ENCODE results near the gene TCF4. TPM values are rescaled to one million over a fixed set of nuclear protein-coding genes. Genes with fewer than 3 reads are reported as not detected.

TCF4 gene
- polyA plus RNA-seq, 1 of the 3 experiments (the other 2 are of a cell fraction): 39.1 TPM

- TF ChIP-seq USF1 (IDR thresholded peaks at IDR 0.05; ENCODE audit: borderline replicate concordance, low read depth) (no peak), EZH2phosphoT487 (IDR thresholded peaks at IDR 0.05; ENCODE audit: borderline replicate concordance, low read depth) (no peak), MXI1 (IDR thresholded peaks at IDR 0.05; ENCODE audit: low read depth, low read length) (no peak), FOXJ3 (CRISPR knock-in tag; IDR thresholded peaks at IDR 0.05) (no peak), EP300 (IDR thresholded peaks at IDR 0.05; ENCODE audit: borderline replicate concordance in 1 of 2, low read depth in 1 of 2, low read length in 1 of 2) (peak in 1 of 2 experiments; percentile 80; a peak in 2 of 4 replicates), TCF12 (IDR thresholded peaks at IDR 0.05) (peak; percentile 91), FOSL2 (IDR thresholded peaks at IDR 0.05; ENCODE audit: borderline replicate concordance, low read depth) (peak; percentile 88), NRF1 (IDR thresholded peaks at IDR 0.05; ENCODE audit: low read depth, low read length) (no peak), RXRA (IDR thresholded peaks at IDR 0.05; ENCODE audit: borderline replicate concordance, low read depth) (peak; percentile 88; the same call in 1 of the 2 replicates), RAD21 (IDR thresholded peaks at IDR 0.05; ENCODE audit: low read length) (peak; percentile 32; the same call in 1 of the 2 replicates), RCOR1 (IDR thresholded peaks at IDR 0.05; ENCODE audit: low read length) (no peak), FOXM1 (IDR thresholded peaks at IDR 0.05; ENCODE audit: low read depth) (no peak), GATA2 (CRISPR knock-in tag; IDR thresholded peaks at IDR 0.05) (no peak)
Measured at GRCh38 chr18:55275039-55275901, 312.7 kb downstream of the TCF4 start (continued).

GRCh38 chr18:55272510-55273243, 315.3 kb downstream of the TCF4 start:
- H3K36me3 ChIP-seq (replicated peaks in 1 of 2; ENCODE audit: control insufficient read depth in 1 of 2, insufficient read depth in 2 of 2, low read length in 1 of 2): peaks cover 79 to 97% of the 10 kb centered on the region in 2 experiments
- WGBS (ENCODE audit: low lambda C conversion rate): 87% methylated on average over 7 of the region's 7 CpGs
- H3K4me2 ChIP-seq: no peak overlapping the region
- H3K9me3 ChIP-seq: no peaks in the 10 kb centered on the region
- no peak for DNase-seq
- TF ChIP-seq FOXM1 (IDR thresholded peaks at IDR 0.05; ENCODE audit: low read depth) (no peak), GATA2 (CRISPR knock-in tag; IDR thresholded peaks at IDR 0.05) (no peak), NFIC (IDR thresholded peaks at IDR 0.05; ENCODE audit: borderline replicate concordance) (no peak), USF1 (IDR thresholded peaks at IDR 0.05; ENCODE audit: borderline replicate concordance, low read depth) (no peak), FOSL2 (IDR thresholded peaks at IDR 0.05; ENCODE audit: borderline replicate concordance, low read depth) (no peak), SMC3 (IDR thresholded peaks at IDR 0.05; ENCODE audit: low read depth, low read length) (no peak), FOXJ3 (CRISPR knock-in tag; IDR thresholded peaks at IDR 0.05) (no peak), REST (IDR thresholded peaks at IDR 0.05; ENCODE audit: low read depth, low read length) (no peak), MAX (IDR thresholded peaks at IDR 0.05; ENCODE audit: low read depth) (no peak), NRF1 (IDR thresholded peaks at IDR 0.05; ENCODE audit: low read depth, low read length) (no peak), JUND (IDR thresholded peaks at IDR 0.05) (no peak), RXRA (IDR thresholded peaks at IDR 0.05; ENCODE audit: borderline replicate concordance, low read depth) (no peak), PBX3 (IDR thresholded peaks at IDR 0.05) (no peak), TEAD4 (IDR thresholded peaks at IDR 0.05; ENCODE audit: borderline replicate concordance, insufficient read depth) (no peak), MEF2A (IDR thresholded peaks at IDR 0.05; ENCODE audit: borderline replicate concordance, low read depth) (no peak)
- ChIA-PET CTCF (interaction anchor here (0.6 to 2.5 kb wide), 4 partner anchors 11 to 100 kb away, joined by 3 to 9 read pairs (median 4); no protein-coding TSS in a partner anchor), POLR2A (no interaction called here)
- peak overlapping the region in 1 of 2 experiments; percentile 50; a peak in 2 of 4 replicates for H3K27ac ChIP-seq (ENCODE audit: low read depth in 2 of 2, low read length in 1 of 2)
- peaks cover 20% of the 10 kb centered on the region for H3F3A ChIP-seq (replicated peaks; ENCODE audit: insufficient read depth)
- no peaks in the 10 kb centered on the region for H3K9me2 ChIP-seq
- H3K79me2 ChIP-seq (ENCODE audit: insufficient read depth): peaks cover 10% of the 10 kb centered on the region
- H3K9ac ChIP-seq: no peak overlapping the region
- H2AFZ ChIP-seq (ENCODE audit: low read depth): no peak overlapping the region
- H3K4me1 ChIP-seq (ENCODE audit: control insufficient read depth in 1 of 2, insufficient read depth in 2 of 2, low read depth in 1 of 2, low read length in 1 of 2): peaks cover 0 to 10% of the 10 kb centered on the region in 2 experiments; a peak in 3 of 4 replicates
- H3K27me3 ChIP-seq (ENCODE audit: insufficient read depth): no peaks in the 10 kb centered on the region
- no peak overlapping the region for H3K4me3 ChIP-seq (ENCODE audit: low read depth in 2 of 2, low read length in 1 of 2)
- no peaks in the 10 kb centered on the region for H4K20me1 ChIP-seq (ENCODE audit: insufficient read depth)
